ENCODE measurements around the gene SEC24D.

The SEC24D gene

DNA sequence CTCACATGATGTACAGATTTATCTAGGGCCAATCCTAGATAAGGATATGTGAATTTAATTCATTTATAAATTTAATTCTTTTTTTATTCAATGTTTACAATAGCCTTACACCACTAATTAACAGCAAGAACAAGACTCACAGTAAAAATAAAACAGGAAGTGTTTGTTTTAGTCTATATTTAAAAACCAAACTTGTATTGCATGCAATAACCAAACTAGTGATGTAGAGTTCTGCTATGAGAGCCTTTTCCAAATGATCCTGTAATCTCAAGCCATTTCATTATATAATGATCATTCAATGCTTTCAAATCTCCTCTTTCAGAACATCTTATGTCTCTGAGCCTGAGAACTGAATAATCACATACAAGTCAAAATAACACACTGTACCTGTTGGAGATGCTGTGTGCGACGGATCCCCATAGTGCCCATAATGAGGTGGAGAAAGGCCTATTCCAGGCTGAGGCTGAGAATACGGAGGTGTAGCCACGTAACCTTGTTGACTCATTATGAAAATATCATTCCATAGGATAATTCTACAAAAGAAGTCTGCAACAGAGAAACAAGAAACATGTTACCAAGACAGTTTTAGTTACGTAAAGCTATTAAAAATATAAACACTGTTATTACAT, 2.6 kb downstream of the SEC24D start:
- Mint-ChIP-seq H3K9me3 (no peaks in the 10 kb centered on the region), H3K4me1 (ENCODE audit: low read depth) (peaks cover 38% of the 10 kb centered on the region), H3K27ac (no peak overlapping the region), H3K4me3 (no peak overlapping the region), H3K27me3 (no peaks in the 10 kb centered on the region), H3K36me3 (ENCODE audit: low read depth) (peaks cover 57% of the 10 kb centered on the region)
- no peak for DNase-seq

DNA sequence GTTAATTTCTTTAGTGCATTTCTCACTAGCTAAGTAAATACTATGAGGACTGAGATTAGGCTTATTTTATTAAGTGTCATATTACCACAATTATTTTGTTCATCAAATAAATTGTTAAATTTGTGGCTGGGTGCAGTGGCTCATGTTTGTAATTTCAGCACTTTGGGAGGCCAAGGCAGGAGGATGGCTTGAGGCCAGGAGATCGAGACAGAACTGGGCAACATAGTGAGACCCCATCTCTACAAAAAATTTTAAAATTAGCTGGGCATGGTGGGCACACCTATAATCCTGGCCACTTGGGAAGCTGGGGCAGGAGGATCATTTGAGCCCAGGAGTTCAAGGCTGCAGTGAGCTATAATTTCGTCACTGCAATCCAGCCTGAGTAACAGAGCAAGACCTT, 6.8 kb downstream of the SEC24D start:
- no peaks in the 10 kb centered on the region for H3K9me3 Mint-ChIP-seq
- no peaks in the 10 kb centered on the region for H3K27me3 Mint-ChIP-seq
- H3K36me3 Mint-ChIP-seq (ENCODE audit: low read depth), result peaks cover 75% of the 10 kb centered on the region
- DNase-seq, result no peak
- no peak overlapping the region for H3K27ac Mint-ChIP-seq
- no peak overlapping the region for H3K4me3 Mint-ChIP-seq
- peaks cover 46% of the 10 kb centered on the region for H3K4me1 Mint-ChIP-seq (ENCODE audit: low read depth)

DNA sequence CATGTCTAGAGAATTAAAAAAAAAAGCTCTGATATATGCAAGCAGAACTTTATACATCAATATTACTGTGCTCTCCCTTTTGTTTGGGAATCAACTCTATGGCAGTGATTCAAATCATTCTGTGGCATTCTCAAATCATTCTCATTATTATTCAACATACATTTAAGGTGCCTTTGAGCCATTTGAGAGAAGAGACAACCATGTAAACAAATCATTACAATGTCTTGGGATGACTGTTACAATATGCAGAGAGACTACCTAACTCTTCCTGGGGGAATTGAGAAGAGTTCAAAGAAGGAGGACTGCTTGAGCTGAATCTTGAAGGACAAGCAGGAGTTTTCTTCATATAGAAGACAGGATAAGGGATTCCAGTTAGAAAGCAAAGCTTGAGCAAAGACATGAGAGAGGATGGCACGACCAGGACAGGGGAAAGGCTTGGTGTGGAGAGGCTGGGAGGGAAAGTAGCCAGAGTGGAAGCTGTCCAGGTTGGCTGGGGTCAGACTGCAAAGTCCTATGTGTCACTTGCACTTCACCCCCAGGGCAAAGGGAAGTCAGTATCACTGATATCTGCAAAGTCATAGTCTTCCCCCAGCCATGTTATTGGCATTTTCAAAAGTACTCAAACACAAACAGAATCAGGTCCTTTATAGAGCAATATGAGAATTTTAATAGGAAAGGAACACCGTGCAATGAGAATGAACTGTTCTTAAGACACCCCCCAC, 9.0 kb downstream of the SEC24D start:
- DNase-seq, result no peak
- no peaks in the 10 kb centered on the region for H3K9me3 Mint-ChIP-seq
- H3K27me3 Mint-ChIP-seq, result no peaks in the 10 kb centered on the region
- H3K4me1 Mint-ChIP-seq (ENCODE audit: low read depth), result peaks cover 34% of the 10 kb centered on the region
- H3K4me3 Mint-ChIP-seq, result no peak overlapping the region
- peaks cover 81% of the 10 kb centered on the region for H3K36me3 Mint-ChIP-seq (ENCODE audit: low read depth)
- H3K27ac Mint-ChIP-seq, result no peak overlapping the region

DNA sequence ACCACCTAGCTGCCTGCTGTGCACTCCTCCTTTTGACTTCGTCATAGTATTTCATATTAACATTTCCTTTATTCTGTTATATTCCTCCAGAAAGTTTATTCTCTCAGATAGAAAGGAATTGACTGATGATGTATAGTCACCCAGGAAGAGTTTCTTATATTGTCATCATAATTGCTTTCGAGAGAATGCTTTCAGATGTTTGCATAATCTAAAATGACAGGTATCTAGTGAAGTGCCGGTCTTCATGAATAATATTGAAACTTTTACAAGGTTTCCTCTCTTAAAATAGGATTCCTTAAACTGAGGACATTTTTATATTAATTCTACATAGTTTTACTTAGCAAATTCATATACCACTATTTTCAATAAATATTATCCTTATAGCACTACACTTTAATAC, 10.1 kb downstream of the SEC24D start:
- Mint-ChIP-seq H3K4me3 (no peak overlapping the region), H3K4me1 (ENCODE audit: low read depth) (peaks cover 37% of the 10 kb centered on the region), H3K27me3 (no peaks in the 10 kb centered on the region), H3K9me3 (no peaks in the 10 kb centered on the region), H3K27ac (no peak overlapping the region), H3K36me3 (ENCODE audit: low read depth) (peaks cover 76% of the 10 kb centered on the region)
- no peak for DNase-seq

DNA sequence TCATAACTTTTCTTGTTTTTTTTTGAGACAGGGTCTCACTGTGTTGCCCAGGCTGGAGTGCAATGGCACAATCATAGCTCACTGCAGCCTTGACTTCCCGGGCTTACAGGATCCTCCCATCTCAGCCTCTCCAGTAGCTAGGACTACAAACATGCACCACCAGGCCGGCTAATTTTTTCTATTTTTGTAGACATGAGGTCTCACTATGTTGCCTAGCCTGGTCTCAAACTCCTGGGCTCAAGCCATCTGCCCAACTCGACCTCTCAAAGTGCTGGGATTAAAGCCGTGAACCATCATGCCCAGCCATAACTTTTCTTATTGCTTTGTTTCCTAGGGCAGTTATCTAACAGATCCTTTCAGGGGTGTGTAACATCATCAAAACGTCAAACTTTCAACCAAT, 11.8 kb downstream of the SEC24D start:
- Mint-ChIP-seq H3K4me1 (ENCODE audit: low read depth) (peaks cover 34% of the 10 kb centered on the region), H3K9me3 (no peaks in the 10 kb centered on the region), H3K27me3 (no peaks in the 10 kb centered on the region), H3K27ac (no peak overlapping the region), H3K4me3 (no peak overlapping the region), H3K36me3 (ENCODE audit: low read depth) (peaks cover 67% of the 10 kb centered on the region)
- no peak for DNase-seq

DNA sequence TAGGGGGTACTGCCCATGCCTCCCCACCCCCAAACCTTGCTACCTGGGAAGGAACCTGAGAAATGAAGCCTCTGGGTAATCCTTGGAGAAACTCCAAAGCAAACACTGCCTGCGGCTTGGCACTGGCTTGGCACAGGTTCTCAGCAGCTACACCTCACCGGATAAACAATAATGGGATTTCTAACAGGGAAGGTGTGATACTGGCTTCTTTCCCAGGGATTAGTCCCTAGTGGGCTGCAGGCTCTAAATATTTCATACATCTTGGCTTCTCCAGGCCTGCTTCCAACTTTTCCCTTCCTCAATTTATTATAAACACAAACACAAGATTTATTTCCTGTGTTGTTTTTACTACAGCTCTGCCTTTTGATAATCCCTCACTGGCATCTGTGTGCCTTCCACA, 12.5 kb downstream of the SEC24D start:
- Mint-ChIP-seq H3K27me3 (no peaks in the 10 kb centered on the region), H3K4me1 (ENCODE audit: low read depth) (peaks cover 31% of the 10 kb centered on the region), H3K9me3 (no peaks in the 10 kb centered on the region), H3K4me3 (no peak overlapping the region), H3K27ac (no peak overlapping the region), H3K36me3 (ENCODE audit: low read depth) (peaks cover 60% of the 10 kb centered on the region)
- no peak for DNase-seq

DNA sequence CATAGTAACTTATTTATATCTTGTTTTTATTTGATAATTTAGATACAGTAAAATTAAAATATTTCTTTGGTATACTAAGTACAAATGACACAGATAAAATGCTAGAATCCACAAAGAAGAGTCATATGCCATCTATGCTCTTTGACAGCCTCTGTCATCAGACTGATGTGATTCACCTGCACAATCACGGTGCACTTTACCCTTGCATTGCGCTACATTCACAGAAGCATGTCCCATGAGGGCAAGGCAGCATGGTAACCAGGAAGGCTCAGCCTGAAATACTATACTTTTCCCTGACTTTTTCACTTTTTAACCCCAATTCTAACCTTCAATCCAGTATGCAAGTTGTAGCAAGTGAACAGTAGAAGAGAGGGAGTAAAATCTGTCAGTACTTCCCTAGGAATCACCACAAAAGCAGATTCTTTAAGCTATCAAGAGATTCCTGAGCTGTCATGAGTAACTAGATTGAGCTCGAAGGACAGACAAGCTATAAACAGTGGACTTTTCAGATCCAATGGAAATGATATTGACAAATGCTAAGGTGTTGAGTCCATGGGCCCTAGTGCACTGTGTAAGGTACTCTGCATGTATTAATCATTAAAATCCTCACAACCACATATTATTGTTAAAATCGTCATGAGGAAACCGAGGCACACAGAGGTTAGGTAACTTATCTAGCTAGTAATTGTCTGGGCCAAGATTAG, 14.2 kb downstream of the SEC24D start:
- no peak overlapping the region for H3K27ac Mint-ChIP-seq
- no peaks in the 10 kb centered on the region for H3K9me3 Mint-ChIP-seq
- peaks cover 58% of the 10 kb centered on the region for H3K36me3 Mint-ChIP-seq (ENCODE audit: low read depth)
- H3K4me1 Mint-ChIP-seq (ENCODE audit: low read depth), result peaks cover 30% of the 10 kb centered on the region
- no peak overlapping the region for H3K4me3 Mint-ChIP-seq
- H3K27me3 Mint-ChIP-seq, result no peaks in the 10 kb centered on the region
- DNase-seq, result no peak

DNA sequence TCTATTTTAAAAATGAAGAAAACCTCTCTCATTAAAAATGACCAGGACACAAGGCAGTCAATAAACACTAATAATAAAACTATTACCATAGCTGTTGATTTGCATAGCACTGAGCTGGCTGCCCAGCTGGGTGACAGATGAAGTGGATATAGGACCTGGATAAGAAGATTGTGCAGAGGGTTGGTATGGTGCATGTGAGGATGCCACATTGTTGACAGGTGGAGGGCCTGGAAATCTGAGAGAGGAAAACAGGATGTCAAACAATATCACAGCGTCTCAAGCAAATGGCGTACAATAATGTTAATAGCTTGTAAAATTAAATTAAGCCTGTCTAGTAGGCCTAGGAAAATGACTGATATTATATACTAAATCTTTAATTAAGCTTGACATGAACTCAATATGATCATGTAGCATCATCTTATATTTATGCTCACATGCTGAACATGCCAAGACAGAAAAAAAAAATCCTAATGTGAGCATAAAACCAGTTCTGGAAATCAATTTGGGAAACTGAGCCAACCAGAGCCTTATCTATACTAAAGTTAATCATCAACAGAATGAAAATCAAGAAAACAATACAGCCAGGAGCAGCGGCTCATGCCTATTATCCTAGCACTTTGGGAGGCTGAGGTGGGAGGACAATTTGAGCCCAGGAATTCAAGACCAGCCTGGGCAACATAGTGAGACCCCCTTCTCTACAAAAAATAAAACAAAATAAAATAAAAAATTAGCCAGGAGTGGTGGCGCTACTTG, 18.6 kb downstream of the SEC24D start:
- peaks cover 62% of the 10 kb centered on the region for H3K36me3 Mint-ChIP-seq (ENCODE audit: low read depth)
- no peak overlapping the region for H3K4me3 Mint-ChIP-seq
- H3K27ac Mint-ChIP-seq, result no peak overlapping the region

DNA sequence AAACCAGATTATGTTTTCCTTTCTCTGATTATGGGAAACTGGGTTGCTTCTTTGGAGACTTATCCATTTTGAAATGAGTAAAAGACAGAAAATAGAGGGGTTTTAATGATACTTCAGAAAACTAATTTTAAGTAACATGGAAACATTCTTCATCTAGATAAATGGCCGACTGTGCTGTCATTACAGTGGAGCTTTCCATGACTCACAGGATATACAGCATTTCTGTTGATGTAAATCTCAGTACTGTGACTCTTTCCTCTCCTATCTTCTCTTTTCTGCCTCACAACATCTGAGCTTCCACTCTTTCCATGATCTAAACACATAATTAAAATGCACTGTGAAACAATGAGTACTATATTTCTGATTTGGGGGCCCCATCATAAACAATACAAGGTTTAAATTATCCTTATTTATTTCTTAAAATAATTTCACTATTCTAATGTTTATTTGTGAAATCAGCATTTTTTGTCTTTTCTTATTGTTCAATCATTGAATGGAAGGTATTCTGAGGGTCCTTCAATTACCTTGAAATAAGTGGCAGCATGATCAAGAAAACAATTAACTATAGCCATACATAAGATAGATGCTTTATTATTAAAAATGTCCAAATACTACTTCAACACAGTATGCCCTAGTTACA, 19.3 kb downstream of the SEC24D start:
- H3K27me3 Mint-ChIP-seq, result no peaks in the 10 kb centered on the region
- H3K9me3 Mint-ChIP-seq, result no peaks in the 10 kb centered on the region
- H3K27ac Mint-ChIP-seq, result peak overlapping the region; percentile 64
- peaks cover 14% of the 10 kb centered on the region for H3K4me1 Mint-ChIP-seq (ENCODE audit: low read depth)
- DNase-seq, result no peak
- peaks cover 62% of the 10 kb centered on the region for H3K36me3 Mint-ChIP-seq (ENCODE audit: low read depth)
- no peak overlapping the region for H3K4me3 Mint-ChIP-seq

More for the DNA sequence above, 18.6 kb downstream of the SEC24D start:
- peaks cover 16% of the 10 kb centered on the region for H3K4me1 Mint-ChIP-seq (ENCODE audit: low read depth)
- no peaks in the 10 kb centered on the region for H3K9me3 Mint-ChIP-seq
- no peak for DNase-seq
- no peaks in the 10 kb centered on the region for H3K27me3 Mint-ChIP-seq

DNA sequence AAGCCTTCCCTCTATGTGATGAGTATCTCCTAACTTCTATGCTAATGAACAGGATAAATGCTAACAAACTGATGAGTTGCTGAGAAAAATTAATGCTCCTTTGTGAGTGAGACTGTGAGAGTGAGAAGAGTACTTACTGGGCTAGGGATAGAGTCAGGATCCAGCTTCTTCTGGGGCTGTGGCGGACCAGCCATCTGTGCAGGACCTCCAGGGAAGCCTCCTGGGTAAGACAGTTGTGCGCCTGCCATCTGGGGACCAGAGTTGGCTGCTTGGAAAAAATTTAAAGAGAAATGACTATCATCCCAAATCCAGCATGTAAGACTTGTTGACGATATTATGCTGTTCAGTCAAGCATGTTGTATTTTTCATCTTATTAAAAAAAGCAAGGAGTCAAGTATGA, 21.0 kb downstream of the SEC24D start:
- Mint-ChIP-seq H3K27ac (no peak overlapping the region), H3K4me3 (no peak overlapping the region), H3K4me1 (ENCODE audit: low read depth) (peaks cover 9% of the 10 kb centered on the region), H3K9me3 (no peaks in the 10 kb centered on the region), H3K27me3 (no peaks in the 10 kb centered on the region), H3K36me3 (ENCODE audit: low read depth) (peaks cover 74% of the 10 kb centered on the region)
- no peak for DNase-seq

DNA sequence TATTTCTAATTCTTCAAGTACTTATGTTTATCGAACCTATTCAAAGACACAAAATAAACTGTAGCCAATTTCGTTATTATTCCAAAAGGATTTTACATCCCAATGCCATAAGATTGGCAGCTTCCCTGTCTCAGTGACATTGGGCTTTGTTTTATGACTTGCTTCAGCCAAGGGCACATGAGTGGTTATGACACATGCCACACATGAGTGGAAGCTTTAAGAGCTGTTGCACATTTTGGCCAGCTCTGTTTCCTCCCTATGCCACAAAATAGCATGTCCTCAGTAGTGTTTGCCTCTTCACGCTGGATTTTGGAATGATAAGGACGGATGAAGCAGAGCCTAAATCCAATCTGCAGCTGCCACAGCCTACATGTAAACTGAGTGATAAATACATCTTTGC, 21.9 kb downstream of the SEC24D start:
- peaks cover 81% of the 10 kb centered on the region for H3K36me3 Mint-ChIP-seq (ENCODE audit: low read depth)
- H3K4me1 Mint-ChIP-seq (ENCODE audit: low read depth), result peaks cover 9% of the 10 kb centered on the region
- no peaks in the 10 kb centered on the region for H3K27me3 Mint-ChIP-seq
- H3K4me3 Mint-ChIP-seq, result no peak overlapping the region
- H3K27ac Mint-ChIP-seq, result no peak overlapping the region
- H3K9me3 Mint-ChIP-seq, result no peaks in the 10 kb centered on the region
- DNase-seq, result no peak

DNA sequence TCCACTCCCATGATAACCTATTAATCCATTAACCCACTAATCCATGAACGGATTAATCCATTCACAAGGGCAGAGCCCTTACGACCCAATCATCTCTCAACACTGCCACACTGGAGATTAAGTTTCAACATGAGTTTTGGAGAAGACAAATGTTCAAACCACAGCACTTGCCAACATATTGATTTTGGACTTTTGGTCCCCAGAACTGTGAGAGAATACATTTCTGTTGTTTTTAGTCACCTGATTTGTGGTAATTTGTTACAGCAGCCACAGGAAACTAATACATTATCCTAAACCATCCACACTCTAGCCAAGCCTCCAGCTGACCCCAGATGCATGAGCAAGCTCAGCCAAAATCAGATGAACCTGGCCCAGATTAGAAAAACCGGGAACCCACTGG, 22.4 kb downstream of the SEC24D start:
- H3K27me3 Mint-ChIP-seq, result no peaks in the 10 kb centered on the region
- no peak overlapping the region for H3K27ac Mint-ChIP-seq
- H3K36me3 Mint-ChIP-seq (ENCODE audit: low read depth), result peaks cover 85% of the 10 kb centered on the region
- H3K4me3 Mint-ChIP-seq, result no peak overlapping the region
- H3K4me1 Mint-ChIP-seq (ENCODE audit: low read depth), result peaks cover 9% of the 10 kb centered on the region
- H3K9me3 Mint-ChIP-seq, result no peaks in the 10 kb centered on the region
- no peak for DNase-seq

DNA sequence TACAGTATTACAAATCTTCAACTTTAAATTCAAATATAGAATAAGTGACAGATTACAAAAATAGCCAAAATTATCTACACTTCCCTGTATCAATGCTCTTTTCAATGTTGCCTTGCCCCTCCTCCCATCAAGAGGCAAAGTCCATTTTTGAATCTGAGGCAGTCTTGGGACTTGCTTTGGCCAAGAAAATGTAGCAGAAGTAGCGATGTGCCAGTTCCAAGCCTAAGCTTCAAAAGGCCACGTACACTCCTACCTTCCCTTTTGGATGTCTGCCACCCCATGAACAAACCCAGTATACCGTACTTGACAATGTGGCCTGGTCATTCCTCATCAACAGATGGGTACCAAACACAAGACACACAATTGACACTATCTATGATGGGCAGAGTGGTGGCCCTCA, 24.1 kb downstream of the SEC24D start:
- no peaks in the 10 kb centered on the region for H3K27me3 Mint-ChIP-seq
- peaks cover 94% of the 10 kb centered on the region for H3K36me3 Mint-ChIP-seq (ENCODE audit: low read depth)
- no peak overlapping the region for H3K27ac Mint-ChIP-seq
- no peak overlapping the region for H3K4me3 Mint-ChIP-seq
- H3K4me1 Mint-ChIP-seq (ENCODE audit: low read depth), result peaks cover 5% of the 10 kb centered on the region
- DNase-seq, result no peak
- no peaks in the 10 kb centered on the region for H3K9me3 Mint-ChIP-seq

DNA sequence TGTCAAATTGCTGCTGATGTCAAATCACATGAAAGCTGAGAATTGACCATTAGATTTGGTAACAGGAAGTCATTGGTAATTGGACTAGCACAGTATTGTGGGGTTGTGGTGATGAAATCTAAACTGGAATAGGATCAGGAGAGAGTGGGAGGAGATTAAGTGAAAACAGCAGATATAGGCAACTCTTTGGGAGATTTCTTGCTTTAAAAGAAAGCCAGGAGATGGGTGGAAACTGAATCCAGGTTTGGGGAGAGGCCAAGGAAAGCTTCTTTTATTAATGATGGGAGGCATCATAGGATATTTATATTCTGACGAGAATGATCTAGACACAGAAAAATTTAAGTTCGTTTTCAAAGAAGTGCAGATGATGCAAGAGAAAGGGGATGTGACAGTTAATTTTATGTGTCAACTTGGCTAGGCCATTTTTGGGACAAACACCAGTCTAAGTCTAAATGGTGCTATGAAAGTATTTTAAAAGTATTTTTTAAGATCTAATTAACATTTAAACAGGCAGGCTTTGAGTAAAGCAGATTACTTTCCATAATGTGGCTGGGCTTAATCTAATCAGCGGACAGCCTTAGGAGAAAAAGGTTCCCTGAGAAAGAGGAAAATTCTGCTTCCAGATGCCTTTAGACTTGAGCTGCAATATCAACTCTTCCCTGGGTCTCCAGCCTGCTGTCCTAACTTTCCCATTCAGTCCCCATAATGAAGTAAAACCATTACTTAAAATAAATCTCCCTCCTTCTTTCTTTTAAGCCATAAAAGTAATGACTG, 24.7 kb downstream of the SEC24D start:
- H3K27ac Mint-ChIP-seq, result no peak overlapping the region
- no peaks in the 10 kb centered on the region for H3K4me1 Mint-ChIP-seq (ENCODE audit: low read depth)
- DNase-seq, result no peak
- H3K9me3 Mint-ChIP-seq, result no peaks in the 10 kb centered on the region
- H3K36me3 Mint-ChIP-seq (ENCODE audit: low read depth), result peaks cover 94% of the 10 kb centered on the region
- no peaks in the 10 kb centered on the region for H3K27me3 Mint-ChIP-seq
- H3K4me3 Mint-ChIP-seq, result no peak overlapping the region
